ENCODE results near the gene NKD2.

DNA sequence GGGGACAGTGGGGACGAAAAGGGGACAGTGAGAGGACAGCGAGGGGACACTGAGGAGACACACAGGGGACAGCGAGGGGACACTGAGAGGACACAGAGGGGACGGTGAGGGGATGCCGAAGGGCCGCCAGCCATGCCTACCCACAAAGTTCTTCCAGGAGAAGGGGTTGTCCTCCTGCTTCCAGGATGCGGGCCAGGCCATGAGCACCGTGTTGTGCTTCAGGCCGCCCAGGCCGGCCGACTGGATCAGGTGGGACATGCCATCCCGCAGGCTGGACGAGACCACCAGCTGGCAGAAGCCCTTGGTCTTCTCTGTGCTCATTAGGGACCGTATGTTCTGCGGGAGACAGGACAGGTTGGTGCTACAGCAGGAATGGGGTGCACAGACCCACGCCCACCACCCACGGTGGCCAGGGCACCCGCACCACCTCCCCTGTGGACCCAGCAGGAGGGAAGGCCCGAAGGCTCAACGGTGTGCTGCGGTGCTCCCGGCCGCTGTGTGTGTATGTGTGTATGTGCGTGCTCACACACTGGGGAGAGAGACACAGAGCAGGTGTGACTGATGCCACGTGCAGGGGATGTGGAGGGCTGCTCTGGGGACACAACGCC is 56.6 kb downstream of the NKD2 start:
- TF ChIP-seq, protein P1, sequence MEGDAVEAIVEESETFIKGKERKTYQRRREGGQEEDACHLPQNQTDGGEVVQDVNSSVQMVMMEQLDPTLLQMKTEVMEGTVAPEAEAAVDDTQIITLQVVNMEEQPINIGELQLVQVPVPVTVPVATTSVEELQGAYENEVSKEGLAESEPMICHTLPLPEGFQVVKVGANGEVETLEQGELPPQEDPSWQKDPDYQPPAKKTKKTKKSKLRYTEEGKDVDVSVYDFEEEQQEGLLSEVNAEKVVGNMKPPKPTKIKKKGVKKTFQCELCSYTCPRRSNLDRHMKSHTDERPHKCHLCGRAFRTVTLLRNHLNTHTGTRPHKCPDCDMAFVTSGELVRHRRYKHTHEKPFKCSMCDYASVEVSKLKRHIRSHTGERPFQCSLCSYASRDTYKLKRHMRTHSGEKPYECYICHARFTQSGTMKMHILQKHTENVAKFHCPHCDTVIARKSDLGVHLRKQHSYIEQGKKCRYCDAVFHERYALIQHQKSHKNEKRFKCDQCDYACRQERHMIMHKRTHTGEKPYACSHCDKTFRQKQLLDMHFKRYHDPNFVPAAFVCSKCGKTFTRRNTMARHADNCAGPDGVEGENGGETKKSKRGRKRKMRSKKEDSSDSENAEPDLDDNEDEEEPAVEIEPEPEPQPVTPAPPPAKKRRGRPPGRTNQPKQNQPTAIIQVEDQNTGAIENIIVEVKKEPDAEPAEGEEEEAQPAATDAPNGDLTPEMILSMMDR (IDR thresholded peaks at IDR 0.05; ENCODE audit: poor library complexity): no peak
- no peak for TF ChIP-seq EZH2 (IDR thresholded peaks at IDR 0.05; ENCODE audit: borderline replicate concordance)
